PC-3 (cell line): ENCODE data around the gene CLN6. TPM values are rescaled to one million over a fixed set of nuclear protein-coding genes. Genes with fewer than 3 reads are reported as not detected.

Source experiments
- ATAC-seq: fragments of 200-7000 bp; cut with Tn5 transposase; 2 replicates; pipeline ENCODE4 v1.9.1; 2020; ENCODE audit warnings: mild to moderate bottlenecking, moderate library complexity
- BruUV-seq: library from RNA; stranded (reverse); fragments of 400-500 nt; replicated peaks from 2 replicates; lab custom pipeline; 2021; lab: Mats Ljungman, UMichigan
- CTCF ChIA-PET: fragments of 300-600 bp; sonication (Branson Sonifier 250); formaldehyde crosslinking; loops from one replicate; lab custom pipeline; 2022; ENCODE audit warnings: antibody characterized with exemption; lab: Charles Lee
- POLR2A ChIA-PET: fragments of 300-600 bp; sonication (Branson Sonifier 250); formaldehyde crosslinking; loops from one replicate; lab custom pipeline; 2022; ENCODE audit warnings: antibody characterized with exemption; ENCODE audit not compliant: unreplicated experiment; lab: Charles Lee
- DNase-seq: peaks from one replicate; pipeline ENCODE4 v3.0.0-alpha.2; 2015
- H2AFZ ChIP-seq: fragments of 300-600 bp; sonication (generic); 2 replicates; pipeline ENCODE4 v1.6.0; 2016; ENCODE audit warnings: antibody characterized with exemption, low read length
- H3F3A ChIP-seq: fragments of 300-600 bp; sonication (generic); one replicate; pipeline ENCODE4 v1.6.0; 2017; ENCODE audit warnings: antibody characterized with exemption, low read length, control low read depth, mild to moderate bottlenecking; ENCODE audit not compliant: unreplicated experiment
- H3K27ac ChIP-seq: fragments of 300-600 bp; sonication (generic); 2 replicates; pipeline ENCODE4 v1.5.1; 2016; ENCODE audit warnings: mild to moderate bottlenecking, low read length
- H3K27me3 ChIP-seq: fragments of 300-600 bp; sonication (generic); 2 replicates; pipeline ENCODE4 v1.6.1; 2016; ENCODE audit warnings: low read length, mixed read lengths
- H3K36me3 ChIP-seq: fragments of 300-600 bp; sonication (generic); 2 replicates; pipeline ENCODE4 v1.6.1; 2016; ENCODE audit warnings: low read depth, mixed run types, low read length, mixed read lengths
- H3K4me1 ChIP-seq: fragments of 300-600 bp; sonication (generic); 2 replicates; pipeline ENCODE4 v1.5.1; 2016; ENCODE audit warnings: low read length; ENCODE audit not compliant: insufficient read depth
- H3K4me2 ChIP-seq: fragments of 300-600 bp; sonication (generic); 2 replicates; pipeline ENCODE4 v1.6.0; 2016; ENCODE audit warnings: low read length
- H3K4me3 ChIP-seq: fragments of 300-600 bp; sonication (generic); 2 replicates; pipeline ENCODE4 v1.5.1; 2016; ENCODE audit warnings: mild to moderate bottlenecking, low read length, mixed read lengths
- H3K79me2 ChIP-seq: fragments of 300-600 bp; sonication (generic); 2 replicates; pipeline ENCODE4 v1.6.1; 2017; ENCODE audit warnings: low read length, mixed read lengths
- H3K9ac ChIP-seq: fragments of 300-600 bp; sonication (generic); 2 replicates; pipeline ENCODE4 v1.6.0; 2016; ENCODE audit warnings: mild to moderate bottlenecking, low read length
- H3K9me2 ChIP-seq: fragments of 300-600 bp; sonication (generic); replicated peaks from 2 replicates; pipeline ENCODE4 v1.6.1; 2016; ENCODE audit warnings: mixed run types, low read length, mixed read lengths
- H3K9me3 ChIP-seq: fragments of 300-600 bp; sonication (generic); 2 replicates; pipeline ENCODE4 v1.6.1; 2016; ENCODE audit warnings: low read length, mixed read lengths
- H4K20me1 ChIP-seq: fragments of 300-600 bp; sonication (generic); 2 replicates; pipeline ENCODE4 v1.6.1; 2016; ENCODE audit warnings: low read length, mixed read lengths
- EZH2 ChIP-seq: fragments of 300-600 bp; sonication (generic); IDR thresholded peaks from one replicate; pipeline ENCODE4 v1.6.1; 2017; ENCODE audit warnings: antibody characterized with exemption, mild to moderate bottlenecking, low read length; ENCODE audit not compliant: unreplicated experiment
- EZH2phosphoT487 ChIP-seq: fragments of 300-600 bp; sonication (generic); IDR thresholded peaks from 2 replicates; pipeline ENCODE4 v1.6.1; 2018; ENCODE audit warnings: mild to moderate bottlenecking, antibody characterized with exemption, low read length, borderline replicate concordance
- intact Hi-C: fragments of 100-400 bp; cut with micrococcal nuclease; formaldehyde crosslinking; loops from 2 replicates; pipeline ENCODE4 v1.9.0; 2023
- total RNA-seq: library from RNA; depleted of rRNA; stranded (reverse); fragments of >200 nt; gene quantifications from 2 replicates; pipeline ENCODE4 v1.2.3, GENCODE V29; 2014
- TF ChIP-seq, protein P1 (sequence below): fragments of 300-600 bp; sonication (generic); conservative IDR thresholded peaks from 2 replicates; pipeline ENCODE4 v1.5.1; 2017; ENCODE audit warnings: antibody characterized with exemption, low read depth, mild to moderate bottlenecking, low read length

The CLN6 gene
- total RNA-seq, 1 experiment from 2014 or later, result 33.4 TPM

DNA sequence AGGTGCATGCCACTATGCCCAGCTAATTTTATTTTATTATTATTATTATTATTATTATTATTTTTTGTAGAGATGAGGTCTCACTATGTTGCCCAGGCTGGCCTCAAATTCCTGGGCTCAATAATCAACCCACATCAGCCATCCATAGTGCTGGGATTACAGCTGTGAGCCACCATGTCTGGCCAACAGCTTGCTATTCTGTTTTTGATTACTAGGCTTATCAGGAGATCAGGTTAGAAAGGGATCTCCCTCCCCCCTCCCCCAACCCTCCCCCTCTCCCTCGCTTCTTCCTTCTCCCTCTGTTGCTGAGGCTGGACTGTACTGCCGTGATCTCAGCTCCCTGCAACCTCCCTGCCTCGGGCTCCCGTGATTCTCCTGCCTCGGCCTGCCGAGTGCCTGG lies 8.6 kb downstream of the CLN6 start:
- Histone ChIP-seq H3K36me3 (peaks cover 3% of the 10 kb centered on the region; the same call in 1 of the 2 replicates), H3K27ac (no peak overlapping the region), H3K4me1 (no peaks in the 10 kb centered on the region), H3K9me3 (no peaks in the 10 kb centered on the region), H2AFZ (no peak overlapping the region), H3K4me3 (no peak overlapping the region), H3F3A (no peaks in the 10 kb centered on the region), H3K9me2 (no peaks in the 10 kb centered on the region), H4K20me1 (0 out of 2 replicates have a peak, but pooled peaks cover 7% of the 10 kb centered on the region), H3K79me2 (peaks cover 65% of the 10 kb centered on the region), H3K27me3 (no peaks in the 10 kb centered on the region), H3K4me2 (no peak overlapping the region), H3K9ac (no peak overlapping the region)
- BruUV-seq, result no TSS peak
- CTCF ChIA-PET, result no interaction called here
- ATAC-seq (no peak), DNase-seq (no peak)
- no peak for TF ChIP-seq EZH2
- TF ChIP-seq, protein P1, sequence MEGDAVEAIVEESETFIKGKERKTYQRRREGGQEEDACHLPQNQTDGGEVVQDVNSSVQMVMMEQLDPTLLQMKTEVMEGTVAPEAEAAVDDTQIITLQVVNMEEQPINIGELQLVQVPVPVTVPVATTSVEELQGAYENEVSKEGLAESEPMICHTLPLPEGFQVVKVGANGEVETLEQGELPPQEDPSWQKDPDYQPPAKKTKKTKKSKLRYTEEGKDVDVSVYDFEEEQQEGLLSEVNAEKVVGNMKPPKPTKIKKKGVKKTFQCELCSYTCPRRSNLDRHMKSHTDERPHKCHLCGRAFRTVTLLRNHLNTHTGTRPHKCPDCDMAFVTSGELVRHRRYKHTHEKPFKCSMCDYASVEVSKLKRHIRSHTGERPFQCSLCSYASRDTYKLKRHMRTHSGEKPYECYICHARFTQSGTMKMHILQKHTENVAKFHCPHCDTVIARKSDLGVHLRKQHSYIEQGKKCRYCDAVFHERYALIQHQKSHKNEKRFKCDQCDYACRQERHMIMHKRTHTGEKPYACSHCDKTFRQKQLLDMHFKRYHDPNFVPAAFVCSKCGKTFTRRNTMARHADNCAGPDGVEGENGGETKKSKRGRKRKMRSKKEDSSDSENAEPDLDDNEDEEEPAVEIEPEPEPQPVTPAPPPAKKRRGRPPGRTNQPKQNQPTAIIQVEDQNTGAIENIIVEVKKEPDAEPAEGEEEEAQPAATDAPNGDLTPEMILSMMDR, result no peak
- TF ChIP-seq EZH2phosphoT487, result no peak
- intact Hi-C loops, result no loop called here
- POLR2A ChIA-PET, result no interaction called here

DNA sequence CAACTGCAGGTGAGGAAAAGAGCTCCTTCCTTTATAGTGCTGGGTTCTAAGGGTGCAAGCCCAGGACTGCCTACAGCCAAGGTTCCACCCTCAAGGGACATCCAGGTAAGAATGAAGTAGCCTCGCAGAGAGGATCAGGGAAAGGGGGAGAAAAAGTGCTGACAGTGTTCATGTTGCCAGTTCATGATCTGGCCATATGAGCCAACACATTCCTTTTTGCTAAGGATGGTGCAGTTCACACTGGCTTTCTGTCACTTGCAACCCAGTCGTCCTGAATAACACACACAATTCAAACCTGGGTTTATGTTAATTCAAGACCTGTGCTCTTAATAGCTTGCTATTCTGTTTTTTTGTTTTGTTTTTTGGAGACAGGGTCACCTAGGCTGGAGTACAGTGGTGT lies 9.0 kb downstream of the CLN6 start:
- no peak for ATAC-seq
- no peak overlapping the region for H3K27ac ChIP-seq
- DNase-seq, result no peak
- peaks cover 65% of the 10 kb centered on the region for H3K79me2 ChIP-seq
- H4K20me1 ChIP-seq, result 0 out of 2 replicates have a peak, but pooled peaks cover 7% of the 10 kb centered on the region
- intact Hi-C loops, result no loop called here
- H3K4me2 ChIP-seq, result no peak overlapping the region
- H3K9me3 ChIP-seq, result no peaks in the 10 kb centered on the region
- CTCF ChIA-PET, result no interaction called here
- H3K9ac ChIP-seq, result no peak overlapping the region
- no peaks in the 10 kb centered on the region for H3K9me2 ChIP-seq
- H2AFZ ChIP-seq, result no peak overlapping the region
- H3K27me3 ChIP-seq, result no peaks in the 10 kb centered on the region
- no peak overlapping the region for H3K4me3 ChIP-seq
- BruUV-seq, result no TSS peak
- no peak for TF ChIP-seq EZH2
- TF ChIP-seq, protein P1, result no peak
- no peak for TF ChIP-seq EZH2phosphoT487
- H3K4me1 ChIP-seq, result no peaks in the 10 kb centered on the region
- POLR2A ChIA-PET, result no interaction called here
- no peaks in the 10 kb centered on the region for H3F3A ChIP-seq
- peaks cover 3% of the 10 kb centered on the region; the same call in 1 of the 2 replicates for H3K36me3 ChIP-seq

DNA sequence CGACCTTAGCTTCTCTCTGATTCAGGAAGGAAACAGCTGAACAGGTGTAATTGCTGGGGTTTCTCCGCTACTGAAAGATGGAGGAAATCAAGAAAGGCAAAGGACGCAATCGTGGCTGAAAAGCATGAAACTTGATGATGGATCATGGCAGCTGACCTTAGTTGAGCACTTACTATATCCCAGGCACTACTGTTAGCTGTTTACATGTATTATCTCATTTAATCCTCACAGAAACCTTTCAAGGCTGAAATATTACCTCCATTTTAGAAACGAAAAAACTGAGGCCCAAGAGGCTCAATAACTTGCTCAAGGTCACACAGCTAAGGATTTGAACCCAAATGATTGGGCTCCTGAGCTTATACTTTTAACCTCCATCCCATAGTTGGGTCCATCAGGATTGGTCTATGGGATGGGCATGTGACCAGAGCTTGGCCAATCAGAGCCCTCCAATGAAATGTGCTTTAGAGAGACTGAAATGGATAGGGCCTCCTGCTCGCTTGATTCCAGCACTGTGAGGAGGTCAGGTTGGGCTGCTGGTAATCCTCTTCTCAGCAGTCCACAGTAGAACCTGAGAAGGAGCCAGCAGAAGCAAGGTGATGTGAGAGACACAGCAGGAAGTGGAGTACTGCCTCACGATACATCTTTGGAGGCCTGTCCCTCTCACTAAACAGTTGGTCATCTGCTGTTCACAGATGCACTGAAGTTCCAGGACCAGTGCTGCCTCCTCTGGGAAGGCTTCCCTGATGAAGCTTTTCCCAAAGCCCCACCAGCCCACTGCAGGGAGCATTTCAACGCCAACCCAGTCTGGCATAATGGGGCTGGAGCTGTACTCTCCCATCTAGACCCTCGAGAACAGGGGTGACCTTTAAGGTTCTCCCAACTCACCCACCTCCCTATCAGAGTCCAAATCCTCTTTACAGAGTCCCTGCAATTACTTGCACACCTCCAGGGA lies 10.4 kb downstream of the CLN6 start:
- DNase-seq (no peak), ATAC-seq (no peak)
- ChIA-PET CTCF (no interaction called here), POLR2A (no interaction called here)
- 0 out of 2 replicates have a peak, but pooled peaks cover 4% of the 10 kb centered on the region for H4K20me1 ChIP-seq
- no peaks in the 10 kb centered on the region for H3F3A ChIP-seq
- TF ChIP-seq, protein P1, result no peak
- TF ChIP-seq EZH2phosphoT487 (no peak), EZH2 (no peak)
- intact Hi-C loops, result no loop called here
- H3K36me3 ChIP-seq, result peaks cover 3% of the 10 kb centered on the region; the same call in 1 of the 2 replicates
- no peak overlapping the region for H3K4me2 ChIP-seq
- H3K4me3 ChIP-seq, result no peak overlapping the region
- H3K9me3 ChIP-seq, result no peaks in the 10 kb centered on the region
- H3K27me3 ChIP-seq, result no peaks in the 10 kb centered on the region
- no TSS peak for BruUV-seq
- no peaks in the 10 kb centered on the region for H3K9me2 ChIP-seq
- no peaks in the 10 kb centered on the region for H3K4me1 ChIP-seq
- H2AFZ ChIP-seq, result no peak overlapping the region
- H3K9ac ChIP-seq, result no peak overlapping the region
- no peak overlapping the region for H3K27ac ChIP-seq
- peaks cover 55% of the 10 kb centered on the region for H3K79me2 ChIP-seq
